Measurements from ENCODE around the gene DIDO1.

DNA sequence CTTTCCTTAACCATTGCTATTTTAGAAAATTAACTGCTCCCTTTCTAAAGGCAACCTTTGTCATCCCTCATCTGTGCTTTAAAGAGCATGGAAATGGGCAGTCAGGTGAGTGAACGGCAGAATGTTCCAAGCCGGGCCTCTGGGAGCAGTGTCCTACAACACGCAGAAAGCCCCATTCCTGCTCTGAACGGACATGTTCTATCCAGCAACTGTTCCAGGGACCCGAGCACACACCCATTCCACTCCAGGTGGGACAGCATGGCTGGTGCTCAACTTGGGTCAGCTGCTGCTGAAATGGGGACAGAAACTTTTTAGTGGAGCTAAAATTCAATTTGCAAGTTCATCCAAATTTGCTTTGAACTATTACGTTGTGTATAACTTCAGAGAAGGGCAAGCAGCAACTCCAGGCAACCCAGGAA lies 26.7 kb downstream of the DIDO1 start:
- no peak for TF ChIP-seq POLR2A (IDR thresholded peaks at IDR 0.05)
- TF ChIP-seq, protein P1, sequence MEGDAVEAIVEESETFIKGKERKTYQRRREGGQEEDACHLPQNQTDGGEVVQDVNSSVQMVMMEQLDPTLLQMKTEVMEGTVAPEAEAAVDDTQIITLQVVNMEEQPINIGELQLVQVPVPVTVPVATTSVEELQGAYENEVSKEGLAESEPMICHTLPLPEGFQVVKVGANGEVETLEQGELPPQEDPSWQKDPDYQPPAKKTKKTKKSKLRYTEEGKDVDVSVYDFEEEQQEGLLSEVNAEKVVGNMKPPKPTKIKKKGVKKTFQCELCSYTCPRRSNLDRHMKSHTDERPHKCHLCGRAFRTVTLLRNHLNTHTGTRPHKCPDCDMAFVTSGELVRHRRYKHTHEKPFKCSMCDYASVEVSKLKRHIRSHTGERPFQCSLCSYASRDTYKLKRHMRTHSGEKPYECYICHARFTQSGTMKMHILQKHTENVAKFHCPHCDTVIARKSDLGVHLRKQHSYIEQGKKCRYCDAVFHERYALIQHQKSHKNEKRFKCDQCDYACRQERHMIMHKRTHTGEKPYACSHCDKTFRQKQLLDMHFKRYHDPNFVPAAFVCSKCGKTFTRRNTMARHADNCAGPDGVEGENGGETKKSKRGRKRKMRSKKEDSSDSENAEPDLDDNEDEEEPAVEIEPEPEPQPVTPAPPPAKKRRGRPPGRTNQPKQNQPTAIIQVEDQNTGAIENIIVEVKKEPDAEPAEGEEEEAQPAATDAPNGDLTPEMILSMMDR (IDR thresholded peaks at IDR 0.05), result no peak
